Cortex of kidney (tissue), 1 donor: Measurements from ENCODE around the gene ERI3.

Experiments used
- DNase-seq: peaks from one replicate; lab custom pipeline; 2025; lab: John Stamatoyannopoulos, UW

Gene ERI3

GRCh38 chr1:44261171-44261817 is 93.8 kb downstream of the ERI3 start:
- DNase-seq = no peak

DNA sequence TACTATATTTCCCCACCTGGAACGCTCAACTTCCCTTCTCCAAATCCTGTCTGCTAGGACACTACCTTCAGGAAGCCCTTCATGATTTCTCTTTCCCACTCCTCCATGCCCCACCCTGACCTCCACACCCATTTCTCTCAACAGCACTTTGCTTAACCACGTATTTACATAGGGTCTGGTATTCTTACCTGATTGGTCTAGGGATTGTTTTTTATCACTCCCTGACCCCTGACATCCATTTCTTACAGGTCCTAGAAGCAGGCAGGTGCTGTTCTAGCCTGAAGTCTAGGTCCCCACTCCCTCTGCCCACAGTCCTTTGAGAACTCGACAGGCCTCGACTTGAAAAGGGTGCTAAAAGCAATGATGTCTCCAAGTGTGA is 94.3 kb downstream of the ERI3 start:
- no peak for DNase-seq

- no peak for DNase-seq
Observed at GRCh38 chr1:44259090-44259489, 96.0 kb downstream of the ERI3 start.

GRCh38 chr1:44256762-44257554 is 98.1 kb downstream of the ERI3 start:
- no peak for DNase-seq

DNA sequence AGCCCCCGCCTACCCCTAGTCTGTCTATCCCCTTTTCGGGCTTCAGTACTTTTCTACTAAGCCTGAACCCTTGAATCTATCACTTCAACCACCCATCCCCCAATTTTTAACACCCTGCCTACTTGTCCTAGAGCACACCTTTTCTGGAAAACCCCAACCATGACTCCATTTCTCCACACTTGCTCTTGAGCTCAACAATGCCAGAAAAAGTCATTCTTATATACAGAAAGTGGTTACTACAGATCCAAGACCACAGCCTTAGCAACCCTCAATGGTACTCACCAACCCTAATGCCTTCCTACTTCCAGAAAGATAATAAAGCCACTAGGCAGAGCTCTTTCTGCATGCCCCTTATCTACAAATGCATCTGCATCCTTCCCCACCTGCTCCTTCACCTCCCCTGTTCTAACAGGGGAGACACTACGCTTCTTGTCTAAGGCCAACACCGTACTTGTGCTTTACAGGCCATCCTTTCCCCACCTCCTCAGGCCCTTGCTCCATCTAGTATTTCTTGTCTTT is 100.6 kb downstream of the ERI3 start:
- no peak for DNase-seq

DNA sequence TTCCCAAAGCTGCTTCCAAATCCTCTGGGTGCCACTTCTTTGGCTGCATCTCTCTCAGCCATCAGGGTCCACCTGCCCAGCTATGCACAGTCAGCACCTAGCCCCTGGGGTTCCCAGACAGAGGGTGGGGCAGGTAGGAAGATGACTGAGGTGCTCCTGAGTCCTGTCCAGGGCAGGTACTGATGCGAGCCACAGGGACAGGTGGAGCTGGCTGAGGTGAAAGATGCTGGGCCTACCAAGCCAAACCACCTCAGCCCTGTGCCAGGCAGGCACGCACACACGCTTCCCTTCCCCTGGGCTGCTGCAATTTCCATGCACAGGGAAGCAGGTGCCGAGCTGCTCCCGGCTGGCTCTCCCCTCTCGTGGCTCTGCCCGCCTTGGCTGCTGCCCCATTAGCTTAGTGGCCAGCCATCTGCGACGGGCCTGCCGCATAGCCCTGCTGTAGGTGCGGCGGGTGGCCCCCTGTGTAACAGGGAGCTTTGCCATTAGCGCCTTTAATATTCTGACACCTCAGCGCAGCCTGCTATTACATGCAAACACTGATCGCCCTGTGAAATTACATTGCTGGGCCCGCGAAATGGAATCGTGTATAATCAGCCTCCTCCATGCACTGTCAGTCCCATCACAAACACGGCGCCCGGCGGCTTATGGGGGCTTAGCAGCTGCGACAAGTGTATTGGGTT is 102.9 kb downstream of the ERI3 start:
- DNase-seq = no peak

GRCh38 chr1:44251486-44251885 is 103.6 kb downstream of the ERI3 start:
- no peak for DNase-seq

DNA sequence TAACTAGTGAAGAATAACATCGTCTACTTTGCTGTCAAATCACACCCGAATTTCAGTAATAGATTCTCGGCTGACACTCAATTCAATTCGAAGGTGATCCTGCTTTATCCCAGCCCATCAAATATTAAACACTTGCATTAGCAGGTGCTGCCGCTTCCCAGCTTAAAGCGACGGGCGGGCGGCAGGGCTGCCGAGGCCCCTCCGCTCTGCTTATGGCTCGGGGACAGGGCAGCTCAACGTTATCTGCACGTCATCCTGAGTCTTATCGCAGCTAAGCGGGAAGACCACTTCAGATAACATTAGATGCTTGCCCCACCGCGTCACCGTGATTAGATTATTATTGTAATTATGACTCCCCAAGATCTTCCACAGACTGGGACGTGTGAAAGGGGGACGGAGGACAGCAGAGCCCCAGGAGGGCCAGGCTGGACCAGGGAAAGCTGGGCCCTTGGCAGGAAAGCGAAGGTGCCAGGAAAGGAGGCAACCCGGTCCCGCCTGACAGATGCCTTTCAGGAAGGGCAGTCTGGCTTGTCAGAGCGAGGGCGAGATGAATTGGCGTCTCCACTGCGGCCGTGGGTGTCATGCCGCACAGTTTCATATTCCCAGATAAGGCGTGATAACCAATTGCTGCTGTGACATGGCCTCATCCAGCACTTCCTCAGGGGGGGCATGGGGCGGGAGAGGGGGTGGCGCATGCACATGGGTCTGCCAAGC is 104.8 kb downstream of the ERI3 start:
- DNase-seq = no peak

GRCh38 chr1:44249543-44249942 is 105.5 kb downstream of the ERI3 start:
- no peak for DNase-seq

DNA sequence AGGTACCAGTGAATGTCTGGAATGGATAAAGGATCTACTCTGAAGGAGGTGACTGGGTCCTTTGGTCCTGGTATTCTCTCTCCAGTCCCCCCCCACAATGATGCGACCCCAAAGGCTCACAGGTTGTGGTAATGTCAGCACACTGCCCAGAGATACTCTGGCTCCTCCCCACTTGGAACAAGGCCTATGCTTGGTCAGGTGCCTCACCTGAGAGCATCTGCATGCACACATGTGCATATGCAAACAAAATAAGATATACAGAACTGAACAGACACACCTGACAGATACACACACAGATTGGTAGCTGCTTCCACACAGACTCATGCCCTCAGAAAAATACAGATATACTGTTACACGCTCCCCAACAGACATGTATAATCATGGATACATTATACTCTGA is 108.3 kb downstream of the ERI3 start:
- no peak for DNase-seq

- DNase-seq = no peak
Observed at GRCh38 chr1:44244986-44245385, 110.1 kb downstream of the ERI3 start.

DNA sequence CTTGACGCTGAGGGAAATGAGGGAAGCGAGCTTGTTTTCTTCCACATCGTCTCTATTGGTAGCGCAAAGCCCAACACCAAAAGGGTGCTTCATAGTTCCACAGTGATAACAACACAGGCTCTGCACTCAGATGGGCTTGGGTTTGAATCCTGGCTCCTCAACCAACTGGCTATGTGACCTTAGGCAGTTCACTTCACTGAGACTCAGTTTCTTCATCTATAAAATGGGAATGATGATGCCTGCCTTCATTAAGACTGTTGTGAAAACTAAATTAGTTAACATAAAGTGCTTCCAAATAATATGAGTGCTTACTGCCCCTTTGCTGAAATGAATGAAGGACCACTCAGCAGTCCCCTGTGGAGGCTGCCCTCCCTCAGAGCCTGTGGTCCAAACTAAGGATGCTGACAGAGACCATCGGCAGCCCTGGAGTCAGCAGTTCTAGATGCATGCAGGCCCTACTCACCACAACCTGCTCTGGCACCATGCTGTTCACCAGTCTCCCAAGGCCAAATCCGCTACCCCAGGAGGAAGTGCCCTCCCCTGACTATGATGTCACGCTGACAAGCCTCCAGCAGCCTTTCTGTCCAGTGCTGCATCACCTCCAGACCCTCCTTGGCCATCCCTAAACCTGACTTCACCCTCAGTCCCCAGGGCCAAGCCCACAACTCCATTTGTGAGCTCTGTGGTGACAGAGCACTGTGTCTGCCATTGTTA is 111.1 kb downstream of the ERI3 start:
- no peak for DNase-seq

- DNase-seq = no peak
Observed at GRCh38 chr1:44242746-44243145, 112.3 kb downstream of the ERI3 start.

DNA sequence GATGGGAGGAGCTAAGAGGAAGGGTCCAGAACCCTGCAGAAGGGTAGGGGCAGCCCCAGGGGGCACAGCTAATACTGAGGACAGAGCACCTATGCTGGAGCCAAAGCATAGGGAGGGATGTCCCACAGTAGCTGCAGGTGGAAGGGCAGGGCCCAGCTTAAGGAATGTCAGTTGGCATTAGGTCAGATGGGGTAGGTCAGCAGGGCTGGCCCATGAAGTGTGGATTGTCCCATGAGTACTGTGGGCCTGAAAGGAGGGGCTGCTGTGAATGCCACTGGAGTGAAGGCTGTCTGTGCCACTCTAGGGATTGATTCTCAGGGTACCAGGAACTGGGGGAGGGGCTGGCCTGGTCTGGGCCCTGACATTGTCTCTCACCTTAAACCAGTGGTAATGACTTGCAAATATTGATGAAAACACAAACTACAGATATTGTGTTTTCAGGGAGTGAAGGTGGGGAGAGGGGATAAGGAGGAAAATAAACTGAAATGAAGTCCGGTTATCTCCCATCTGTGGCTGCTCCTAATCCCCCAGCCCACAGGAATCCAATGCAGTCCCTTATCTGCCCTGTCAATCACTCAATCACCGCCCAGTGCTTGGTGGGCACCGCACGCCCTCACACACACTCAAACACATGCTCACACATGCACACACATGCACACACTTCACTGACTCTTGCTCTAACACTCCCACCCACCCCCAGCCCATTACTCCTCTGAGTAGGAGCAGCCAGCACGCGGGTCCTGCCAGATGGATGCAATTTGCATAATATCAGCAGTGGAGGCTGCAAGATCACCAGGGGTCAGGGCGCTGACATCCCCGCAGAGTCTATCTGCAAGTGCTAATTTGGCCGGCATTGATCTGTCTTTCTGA is 114.0 kb downstream of the ERI3 start:
- DNase-seq = no peak

DNA sequence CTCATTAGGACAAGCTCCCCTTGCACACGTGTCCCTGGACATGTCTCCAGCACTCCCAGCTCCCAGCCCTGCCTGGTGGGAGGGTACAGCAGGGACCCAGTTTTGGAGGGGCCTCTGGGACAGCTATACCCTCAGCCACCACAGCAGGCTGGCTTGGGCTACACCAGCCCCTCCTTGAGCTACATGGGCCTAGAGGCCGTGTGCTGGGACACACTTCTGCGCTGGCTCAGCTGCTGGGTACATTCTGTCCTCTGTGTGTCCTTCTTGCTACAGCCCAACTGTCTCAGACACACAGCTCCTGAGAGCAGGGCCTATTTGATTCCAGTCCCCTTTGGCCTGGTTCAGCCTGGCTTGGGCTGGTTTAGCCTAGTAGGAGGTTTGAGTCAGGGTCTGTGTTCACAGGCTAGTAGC is 115.1 kb downstream of the ERI3 start:
- no peak for DNase-seq

GRCh38 chr1:44239331-44239960 is 115.6 kb downstream of the ERI3 start:
- no peak for DNase-seq

GRCh38 chr1:44238660-44239059 is 116.4 kb downstream of the ERI3 start:
- no peak for DNase-seq

DNA sequence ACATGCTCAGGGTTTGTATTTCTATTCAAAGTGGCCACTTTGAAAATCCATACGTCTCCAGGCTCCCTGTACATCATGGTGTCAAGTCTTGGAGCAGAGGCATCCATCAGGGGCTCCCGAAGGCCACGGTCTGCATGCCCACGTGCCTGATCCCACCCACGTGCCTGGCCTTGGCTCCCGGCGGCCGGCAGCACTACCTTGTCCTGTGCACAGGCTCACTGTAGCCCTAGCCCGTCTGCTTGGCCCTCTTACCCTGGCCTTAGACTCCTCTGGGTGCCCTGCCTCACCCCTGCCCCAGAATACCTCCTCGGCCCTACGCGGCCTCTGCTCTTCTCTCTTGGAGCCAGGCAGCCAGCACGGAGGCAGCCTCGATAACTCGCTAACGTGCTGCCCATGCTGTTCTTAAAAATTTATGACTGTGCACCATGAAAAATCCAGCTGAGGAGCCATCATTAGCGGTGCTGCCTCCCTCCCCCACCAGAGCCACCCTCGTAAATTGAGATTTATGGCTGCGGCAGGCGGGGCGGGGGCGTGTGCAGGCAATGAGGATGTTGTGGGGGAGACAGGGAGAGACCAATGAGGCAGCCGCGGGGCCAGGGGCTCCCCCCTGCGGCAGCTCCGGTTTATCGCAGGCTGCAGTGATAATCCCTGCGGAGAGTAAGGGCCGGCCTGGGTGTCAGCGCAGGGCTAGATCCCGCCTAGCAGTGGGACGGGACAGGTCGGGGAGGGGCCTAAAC is 117.2 kb downstream of the ERI3 start:
- DNase-seq = no peak

GRCh38 chr1:44236490-44237272 is 118.4 kb downstream of the ERI3 start:
- DNase-seq = no peak
